GM03348 (cell line): ENCODE data around the gene ANKS4B.
"Not testable (repeated sequence)": the region's sequence is repeated elsewhere in the genome, so short reads cannot be mapped to it uniquely, and the experiment has no call there.

Experiments
- DNase-seq: peaks from one replicate; pipeline ENCODE4 v3.0.0; 2012; ENCODE audit warnings: low spot score

ANKS4B gene

GRCh38 chr16:21233521-21234150 lies at the start of gene ANKS4B:
TSS of gene ANKS4B (plus strand) at chr16:21233699. CDS start at chr16:21233738, 39 bp downstream.
- DNase-seq = no peak

- DNase-seq = no peak
Measured at GRCh38 chr16:21183995-21184394, 49.5 kb upstream of the ANKS4B start.

- DNase-seq = no peak
Measured at GRCh38 chr16:21184834-21185233, 48.7 kb upstream of the ANKS4B start.

GRCh38 chr16:21185659-21186325 lies 47.7 kb upstream of the ANKS4B start:
- no peak for DNase-seq

DNA sequence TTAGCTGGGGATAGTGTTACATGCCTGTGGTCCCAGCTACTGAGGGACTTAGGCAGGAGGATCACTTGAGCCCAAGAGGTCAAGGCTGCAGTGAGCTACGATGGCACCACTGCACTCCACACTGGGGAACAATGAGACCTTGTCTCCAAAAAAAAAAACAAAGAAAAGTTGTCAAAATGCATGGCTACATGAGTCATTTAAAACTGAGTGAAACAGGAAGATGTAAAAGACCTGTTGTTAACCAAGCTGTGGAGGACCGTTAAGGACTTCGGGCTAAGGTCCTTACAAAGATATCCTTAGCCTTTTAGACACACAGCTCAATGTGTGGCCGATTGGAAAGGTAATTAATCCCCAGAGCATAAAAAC lies 47.2 kb upstream of the ANKS4B start:
- no peak for DNase-seq

GRCh38 chr16:21189311-21189710 lies 44.2 kb upstream of the ANKS4B start:
- no peak for DNase-seq

GRCh38 chr16:21190013-21190412 lies 43.5 kb upstream of the ANKS4B start:
- DNase-seq = no peak

DNA sequence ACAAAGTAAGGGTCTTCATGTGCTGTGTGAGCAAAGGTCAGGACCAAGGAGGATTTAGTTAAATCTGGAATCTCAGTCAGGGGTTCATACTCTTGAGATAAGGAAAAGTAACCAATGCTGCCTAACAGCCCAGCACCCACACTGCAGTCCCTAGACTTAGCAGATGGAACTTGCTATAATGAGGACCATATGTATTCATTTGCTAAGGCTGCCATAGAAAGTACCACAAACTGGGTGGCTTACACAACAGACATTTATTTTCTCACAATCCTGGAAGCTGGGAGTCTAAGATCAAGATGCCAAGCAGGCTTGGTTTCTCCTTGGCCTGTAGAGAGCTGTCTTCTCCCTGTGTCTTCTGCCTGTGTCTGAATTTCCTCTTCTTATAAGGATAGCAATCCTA lies 42.9 kb upstream of the ANKS4B start:
- peak; percentile 10 for DNase-seq

- no peak for DNase-seq
Measured at GRCh38 chr16:21192991-21193390, 40.5 kb upstream of the ANKS4B start.

DNA sequence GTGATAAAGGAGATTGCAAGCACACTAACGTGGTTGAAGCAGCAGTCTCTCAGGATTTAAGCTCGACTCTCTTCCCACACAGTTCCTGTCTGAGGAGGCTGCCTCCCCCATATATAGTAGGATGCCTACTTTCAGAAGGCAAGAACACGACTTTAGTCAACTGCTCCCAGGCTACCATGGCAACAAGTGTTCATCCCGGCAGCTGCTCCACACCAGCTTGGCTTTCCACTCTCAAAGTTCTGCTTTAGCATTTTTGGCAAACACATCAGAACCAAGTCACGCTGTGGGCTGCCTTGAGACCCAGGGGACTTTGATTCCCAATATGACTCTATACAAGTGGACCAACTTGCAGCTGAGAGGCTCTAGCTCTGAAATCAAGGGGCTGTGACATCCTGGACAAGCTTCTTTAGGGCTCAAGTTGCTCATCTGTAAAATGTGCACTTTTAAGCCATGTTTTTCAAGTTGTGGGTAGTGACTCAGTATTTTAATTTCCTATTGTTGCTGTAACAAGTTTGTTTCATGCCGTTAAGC lies 38.7 kb upstream of the ANKS4B start:
- DNase-seq = peak; percentile 18

GRCh38 chr16:21195330-21195729 lies 38.2 kb upstream of the ANKS4B start:
- DNase-seq = not testable (repeated sequence)

- no peak for DNase-seq
Measured at GRCh38 chr16:21197112-21197511, 36.4 kb upstream of the ANKS4B start.

DNA sequence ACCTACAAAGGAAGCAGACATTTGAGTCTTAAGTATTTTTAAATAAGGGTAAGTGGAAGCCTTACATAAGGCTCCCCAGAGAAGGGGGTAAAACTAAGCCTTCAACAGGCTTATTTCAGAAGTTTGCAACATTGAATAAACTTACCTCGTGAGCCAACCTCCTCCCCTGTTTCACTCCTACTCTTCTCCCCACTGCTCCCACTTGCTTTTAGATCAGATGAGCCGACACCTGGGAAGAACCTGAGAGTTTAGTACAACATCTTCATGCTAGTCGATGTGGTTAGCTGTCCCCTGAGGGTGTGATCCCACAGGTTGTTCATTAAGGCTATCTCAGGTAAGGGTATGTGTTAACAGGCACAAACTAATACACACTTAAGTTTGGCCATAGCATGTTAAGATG lies 35.9 kb upstream of the ANKS4B start:
- DNase-seq = no peak

DNA sequence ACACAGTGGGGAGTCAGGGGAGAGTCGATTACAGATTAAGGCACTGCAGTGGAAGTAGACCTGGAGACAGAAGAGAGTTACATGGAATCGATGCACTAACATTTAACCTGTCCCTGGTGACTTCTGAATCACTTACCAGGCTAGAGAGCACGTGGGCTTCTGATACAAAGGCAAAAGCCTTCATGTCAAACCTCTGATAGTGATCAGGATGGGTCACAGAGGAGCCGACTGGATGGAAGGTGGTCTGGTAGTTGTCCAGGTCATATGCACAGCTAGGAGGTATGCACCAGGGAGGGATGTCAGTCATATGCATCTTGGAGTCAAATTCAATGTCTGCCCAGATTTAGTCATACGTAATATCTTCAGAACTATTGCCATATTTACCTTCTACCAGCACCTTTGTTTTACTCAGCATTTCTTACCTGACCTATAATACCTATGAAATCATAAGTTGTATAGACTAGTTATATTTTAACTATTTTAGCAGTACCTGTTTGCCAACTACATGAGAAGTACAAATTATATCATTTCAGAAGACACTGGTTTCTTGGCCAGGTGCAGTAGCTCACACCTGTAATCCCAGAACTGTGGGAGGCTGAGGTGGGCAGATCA lies 33.8 kb upstream of the ANKS4B start:
- DNase-seq = no peak

DNA sequence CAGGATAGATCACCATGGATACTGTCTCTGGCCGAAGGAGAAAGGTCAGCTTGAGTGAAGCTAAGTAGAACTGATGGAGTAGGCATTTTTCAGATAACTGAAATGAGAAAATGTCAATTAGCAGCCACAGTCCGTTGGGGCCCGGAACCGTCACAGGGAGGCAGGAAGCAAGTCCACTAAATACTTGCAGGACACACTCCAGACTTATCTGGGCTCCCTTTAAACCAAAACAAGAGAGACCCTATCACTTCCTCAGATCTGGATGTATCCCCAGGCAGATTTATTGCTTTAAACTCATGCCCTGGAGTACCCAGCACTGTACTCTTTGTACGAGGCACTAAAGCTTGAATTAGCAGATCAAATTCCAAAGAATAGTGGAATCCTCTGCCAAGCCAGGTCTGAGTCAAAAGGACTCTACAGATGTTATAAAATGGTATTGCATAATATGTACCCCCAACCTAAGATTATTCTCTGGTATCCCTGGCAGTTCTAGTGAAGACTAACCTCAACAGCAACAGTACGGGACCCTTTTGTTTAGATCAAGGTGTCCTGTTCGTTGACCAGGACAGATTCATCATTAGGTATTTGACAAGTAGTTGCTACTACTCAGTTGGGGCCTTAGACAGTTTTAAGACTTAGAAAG lies 30.2 kb upstream of the ANKS4B start:
- DNase-seq = no peak

DNA sequence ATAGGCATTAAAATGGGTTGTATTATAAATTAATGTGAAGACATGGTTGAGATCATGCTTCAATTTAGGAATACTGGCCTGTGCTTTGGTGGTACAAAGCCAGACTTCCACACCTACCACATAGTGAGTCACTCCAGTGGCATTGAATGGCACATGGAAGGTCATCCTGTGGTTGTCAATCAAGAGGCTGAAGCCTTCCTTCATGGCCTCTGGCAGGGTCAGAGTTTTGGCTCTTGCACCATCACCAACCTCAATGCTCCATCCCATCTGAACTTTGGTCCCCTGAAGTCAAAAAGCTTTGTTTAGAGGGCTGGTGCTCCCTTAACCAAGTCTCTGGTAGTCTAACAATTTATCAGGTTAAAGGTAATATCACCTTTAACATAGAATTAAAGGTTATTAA lies 28.2 kb upstream of the ANKS4B start:
- no peak for DNase-seq

DNA sequence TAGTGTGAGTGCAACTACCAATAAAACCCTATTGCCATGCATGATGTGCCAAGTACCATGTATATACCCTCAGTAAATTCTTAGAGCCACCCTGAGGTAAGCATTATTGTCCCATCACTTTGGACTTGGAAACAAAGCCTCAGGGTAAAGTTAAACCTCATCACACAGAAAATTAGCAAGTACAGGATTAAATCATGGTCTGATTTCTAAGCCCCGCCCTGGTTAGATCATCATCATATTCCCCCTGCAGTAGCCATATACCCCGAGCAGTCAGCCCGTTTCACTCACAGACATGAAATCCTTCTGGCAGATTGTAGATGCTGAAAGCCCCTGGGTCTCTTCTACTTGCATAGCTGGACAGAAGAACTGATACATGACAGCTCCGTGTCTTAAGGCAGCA lies 26.9 kb upstream of the ANKS4B start:
- DNase-seq = no peak

GRCh38 chr16:21208446-21209230 lies 24.9 kb upstream of the ANKS4B start:
- DNase-seq = no peak

DNA sequence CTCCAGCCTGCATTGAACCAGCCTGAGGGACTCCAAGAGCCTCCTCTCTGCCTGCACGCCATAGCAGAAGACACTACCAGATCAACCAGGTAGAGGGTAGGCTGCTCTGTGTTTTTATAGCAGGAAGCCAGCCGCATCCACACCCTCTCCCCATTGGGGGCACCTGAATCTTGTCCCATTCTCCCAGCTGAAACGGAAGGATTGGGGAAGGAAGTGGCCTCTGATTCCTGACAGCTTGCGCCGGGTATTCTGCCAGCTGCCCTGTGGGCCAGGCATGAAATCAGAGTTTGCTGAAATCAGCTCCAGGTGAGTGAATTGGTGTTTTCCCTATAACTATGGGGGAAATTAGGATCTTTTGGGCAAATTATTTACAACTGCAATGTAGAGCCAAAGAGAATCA lies 22.0 kb upstream of the ANKS4B start, which contains the start of gene ZP2:
ZP2 (minus strand) TSS at position 89 of the 400 bp plus-strand sequence; CDS start at position 62, 27 bp downstream.
- DNase-seq = no peak

GRCh38 chr16:21214086-21214485 lies 19.4 kb upstream of the ANKS4B start:
- no peak for DNase-seq

DNA sequence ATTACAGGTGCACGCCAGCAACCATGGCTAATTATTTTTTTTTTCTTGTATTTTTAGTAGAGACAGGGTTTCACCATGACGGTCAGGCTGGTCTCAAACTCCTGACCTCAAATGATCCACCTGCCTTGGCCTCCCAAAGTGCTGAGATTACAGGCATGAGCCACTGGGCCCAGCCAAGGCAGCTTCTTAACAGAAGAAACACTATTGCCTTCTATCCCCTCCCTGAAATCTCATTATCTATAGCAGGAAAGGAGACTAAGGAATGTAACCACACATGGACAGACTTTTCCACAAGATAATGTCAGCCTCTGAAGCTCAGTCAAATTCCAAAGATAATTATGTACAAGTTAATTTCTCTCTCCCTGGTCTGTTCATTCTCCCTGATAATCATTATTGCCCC lies 16.4 kb upstream of the ANKS4B start:
- no peak for DNase-seq

DNA sequence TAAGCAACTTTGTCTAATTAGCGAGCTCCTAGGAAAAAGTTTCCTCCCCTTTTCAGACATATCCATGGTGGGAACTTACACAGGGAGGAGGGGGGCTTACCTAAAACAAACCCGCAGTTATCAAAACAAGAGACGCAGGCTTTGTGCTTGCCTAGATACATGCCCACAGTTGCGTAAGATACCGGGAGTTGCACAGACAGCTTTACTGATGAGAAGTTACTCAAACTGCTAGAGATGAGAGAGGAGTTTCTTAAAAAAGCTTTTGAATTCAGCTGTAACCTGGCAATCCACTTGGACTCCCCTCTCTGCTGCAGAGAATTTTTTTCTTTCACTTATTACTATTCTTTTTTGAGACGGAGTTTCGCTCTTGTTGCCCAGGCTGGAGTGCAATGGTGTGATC lies 15.3 kb upstream of the ANKS4B start:
- no peak for DNase-seq
